K562 (cell line): ENCODE results near the gene PRRT1. TPM values are rescaled to one million over a fixed set of nuclear protein-coding genes. Genes with fewer than 3 reads are reported as not detected.
A peak's percentile ranks its signal among the peaks of the same experiment; 100 is the strongest.

Source experiments
- DNMT1 ChIP-seq: fragments of 450-650 bp; IDR thresholded peaks from 2 replicates; pipeline ENCODE4 v1.6.1; 2016; ENCODE audit warnings: antibody characterized with exemption, mild to moderate bottlenecking
- HDAC2 ChIP-seq: fragments of 450-650 bp; IDR thresholded peaks from 2 replicates; pipeline ENCODE4 v1.6.1; 2016; ENCODE audit warnings: mild to moderate bottlenecking
- HES1 ChIP-seq: fragments of 450-650 bp; IDR thresholded peaks from 2 replicates; pipeline ENCODE4 v1.6.1; 2016; ENCODE audit warnings: low read depth, mild to moderate bottlenecking, moderate library complexity
- HMBOX1 ChIP-seq: sonication (generic); IDR thresholded peaks from 2 replicates; pipeline ENCODE4 v1.6.1; 2016
- KLF16 ChIP-seq: IDR thresholded peaks from 2 replicates; pipeline ENCODE4 v1.6.1; 2016; ENCODE audit warnings: antibody characterized with exemption
- LCOR ChIP-seq: sonication (generic); formaldehyde crosslinking; IDR thresholded peaks from 2 replicates; pipeline ENCODE4 v1.8.0; 2022; ENCODE audit warnings: mild to moderate bottlenecking, missing genetic modification reagents
- NFYB ChIP-seq: IDR thresholded peaks from 2 replicates; pipeline ENCODE4 v1.6.1; 2011; ENCODE audit warnings: mild to moderate bottlenecking, moderate library complexity; ENCODE audit not compliant: insufficient read length; ENCODE audit errors: extremely low read depth
- RFX5 ChIP-seq: IDR thresholded peaks from 2 replicates; pipeline ENCODE4 v1.6.1; 2011; ENCODE audit warnings: low read depth, mild to moderate bottlenecking, improper control_type of control experiment, low read length
- SIN3B ChIP-seq: fragments of 450-650 bp; IDR thresholded peaks from 2 replicates; pipeline ENCODE4 v1.6.1; 2017; ENCODE audit warnings: low read depth, mild to moderate bottlenecking, moderate library complexity
- SIRT6 ChIP-seq: IDR thresholded peaks from one replicate; pipeline ENCODE4 v1.6.1; 2012; ENCODE audit warnings: low read depth, mild to moderate bottlenecking, control low read depth, inconsistent platforms, low read length, moderate library complexity
- SPI1 ChIP-seq: IDR thresholded peaks from 2 replicates; pipeline ENCODE4 v1.6.1; 2011; ENCODE audit warnings: low read depth, low read length, control low read depth, borderline replicate concordance
- SRSF3 ChIP-seq: fragments of 200-400 bp; formaldehyde crosslinking; IDR thresholded peaks from 2 replicates; pipeline ENCODE4 v1.6.1; 2016; ENCODE audit warnings: mild to moderate bottlenecking, low read length, moderate library complexity; ENCODE audit not compliant: insufficient read depth
- TAL1 ChIP-seq: fragments of 450-650 bp; IDR thresholded peaks from 2 replicates; pipeline ENCODE4 v1.6.1; 2016; ENCODE audit warnings: mild to moderate bottlenecking
- VEZF1 ChIP-seq: fragments of 200-800 bp; sonication (Bioruptor generic); IDR thresholded peaks from 2 replicates; pipeline ENCODE4 v1.6.1; 2017; ENCODE audit warnings: missing genetic modification characterization, missing compliant biosample characterization
- ZBTB2 ChIP-seq: fragments of 450-650 bp; IDR thresholded peaks from 2 replicates; pipeline ENCODE4 v1.6.1; 2016; ENCODE audit warnings: antibody characterized with exemption
- ZNF217 ChIP-seq: sonication (generic); formaldehyde crosslinking; IDR thresholded peaks from 2 replicates; pipeline ENCODE4 v1.8.0; 2022; ENCODE audit warnings: mild to moderate bottlenecking, missing genetic modification reagents
- ZNF253 ChIP-seq: fragments of 250-450 bp; sonication (Bioruptor Pico); conservative IDR thresholded peaks from 2 replicates; pipeline ENCODE4 v1.6.1; 2021; ENCODE audit warnings: mild to moderate bottlenecking
- ZNF79 ChIP-seq: fragments of 250-450 bp; sonication (Bioruptor Pico); IDR thresholded peaks from 2 replicates; pipeline ENCODE4 v1.4.0; 2020; ENCODE audit warnings: low read depth, mild to moderate bottlenecking, moderate library complexity
- polyA plus RNA-seq, 8 experiments: library from polyadenylated mRNA; depleted of rRNA in 4 of 8; stranded (reverse) in 5 of 8; unstranded in 3 of 8; fragments of >200 nt; fragmentation: Nextera tagmentation in 2 of 8; fragmentation: Illumina TruSeq in 1 of 8; extraction: Ambion mirVana in 2 of 8; extraction: Trizol in 1 of 8; gene quantifications; 2 replicates each; pipeline versions ENCODE4 v1.2.1 to v1.2.3, GENCODE V29; 2011 to 2014; ENCODE audit warnings: inconsistent platforms in 1 of 8, missing spikeins in 1 of 8
- total RNA-seq, 7 experiments: library from RNA; depleted of rRNA in 6 of 7; stranded (reverse); fragments of >200 nt in 6 of 7; fragmentation: Illumina TruSeq in 2 of 7; extraction: Trizol in 2 of 7; gene quantifications; 2 replicates each; pipeline versions ENCODE4 v1.2.1 to v1.2.3, GENCODE V29; 2011 to 2021; ENCODE audit warnings: low replicate concordance in 1 of 7
- TF ChIP-seq, protein P1 (sequence below), 2 experiments: fragments of 250-450 bp in 1 of 2; fragments of 450-650 bp in 1 of 2; sonication (Bioruptor Pico) in 1 of 2; IDR thresholded peaks; 2 replicates each; pipeline versions ENCODE4 v1.6.1 to v1.8.0; 2016 to 2021; ENCODE audit warnings: mild to moderate bottlenecking in 2 of 2, moderate library complexity in 2 of 2, missing compliant biosample characterization in 1 of 2, missing genetic modification characterization in 1 of 2
- TF ChIP-seq, protein P2 (sequence below): fragments of 450-650 bp; formaldehyde crosslinking; IDR thresholded peaks from 2 replicates; pipeline ENCODE4 v1.4.0; 2020; ENCODE audit warnings: mild to moderate bottlenecking, moderate library complexity

Gene PRRT1
- total and polyA plus RNA-seq, 9 of the 15 experiments (the other 6 are each of a cell fraction or from before 2014, with no cell fraction given): 0.14 to 3.5 (median 0.41) TPM

DNA sequence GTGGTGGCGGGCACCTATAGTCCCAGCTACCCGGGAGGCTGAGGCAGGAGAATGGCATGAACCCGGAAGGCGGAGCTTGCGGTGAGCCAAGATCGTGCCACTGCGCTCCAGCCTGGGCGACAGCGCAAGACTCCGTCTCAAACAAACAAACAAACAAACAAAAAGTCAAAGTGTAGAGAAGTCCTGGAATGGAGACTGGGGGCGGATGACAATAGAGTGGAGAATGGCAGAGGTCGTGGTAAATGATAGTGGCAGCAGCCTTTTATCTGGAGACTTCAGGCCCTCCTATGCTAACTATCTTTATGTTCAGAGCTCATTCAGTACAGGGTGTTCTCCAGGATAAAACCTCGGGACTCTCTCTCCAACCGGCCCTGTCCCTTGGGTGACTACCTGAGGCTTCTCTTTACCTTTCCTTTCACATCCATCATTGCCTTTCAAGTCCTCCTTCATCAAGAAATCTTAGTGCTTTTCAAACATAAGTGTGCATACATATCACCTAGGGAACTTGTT lies 20.2 kb downstream of the PRRT1 start (continued):
- TF ChIP-seq ZBTB2: peak; percentile 70
- TF ChIP-seq SRSF3: no peak
- TF ChIP-seq RFX5: no peak
- no peak for TF ChIP-seq SPI1
- TF ChIP-seq VEZF1 (CRISPR knock-in tag): peak; percentile 90
- TF ChIP-seq HMBOX1: peak; percentile 64; the same call in 1 of the 2 replicates
- TF ChIP-seq, protein P1, sequence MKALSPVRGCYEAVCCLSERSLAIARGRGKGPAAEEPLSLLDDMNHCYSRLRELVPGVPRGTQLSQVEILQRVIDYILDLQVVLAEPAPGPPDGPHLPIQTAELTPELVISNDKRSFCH (CRISPR knock-in tag; IDR thresholded peaks at IDR 0.05): no peak
- TF ChIP-seq, protein P1 (tag; IDR thresholded peaks at IDR 0.05): peak; percentile 85
- TF ChIP-seq HES1: peak; percentile 82
- TF ChIP-seq TAL1: peak; percentile 100
- no peak for TF ChIP-seq ZNF253 (CRISPR knock-in tag)
- TF ChIP-seq HDAC2: peak; percentile 96
- no peak for TF ChIP-seq NFYB
- TF ChIP-seq LCOR (CRISPR knock-in tag): no peak
- TF ChIP-seq, protein P2, sequence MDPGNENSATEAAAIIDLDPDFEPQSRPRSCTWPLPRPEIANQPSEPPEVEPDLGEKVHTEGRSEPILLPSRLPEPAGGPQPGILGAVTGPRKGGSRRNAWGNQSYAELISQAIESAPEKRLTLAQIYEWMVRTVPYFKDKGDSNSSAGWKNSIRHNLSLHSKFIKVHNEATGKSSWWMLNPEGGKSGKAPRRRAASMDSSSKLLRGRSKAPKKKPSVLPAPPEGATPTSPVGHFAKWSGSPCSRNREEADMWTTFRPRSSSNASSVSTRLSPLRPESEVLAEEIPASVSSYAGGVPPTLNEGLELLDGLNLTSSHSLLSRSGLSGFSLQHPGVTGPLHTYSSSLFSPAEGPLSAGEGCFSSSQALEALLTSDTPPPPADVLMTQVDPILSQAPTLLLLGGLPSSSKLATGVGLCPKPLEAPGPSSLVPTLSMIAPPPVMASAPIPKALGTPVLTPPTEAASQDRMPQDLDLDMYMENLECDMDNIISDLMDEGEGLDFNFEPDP (CRISPR knock-in tag): 0 out of 2 replicates have a peak, but pooled peaks have one; percentile 50
- TF ChIP-seq SIRT6: no peak
- TF ChIP-seq DNMT1: peak; percentile 88; the same call in 1 of the 2 replicates
- TF ChIP-seq ZNF79 (CRISPR knock-in tag): no peak
- TF ChIP-seq SIN3B: no peak
- peak; percentile 99 for TF ChIP-seq KLF16
- TF ChIP-seq ZNF217 (CRISPR knock-in tag): no peak
